GM21360 (cell line): Measurements from ENCODE around the gene PKD1.
"Not testable (repeated sequence)": the region's sequence is repeated elsewhere in the genome, so short reads cannot be mapped to it uniquely, and the experiment has no call there.

Source experiments
- ATAC-seq: cut with Tn5 transposase; IDR thresholded peaks from one replicate; pipeline ENCODE4 v1.9.1; 2021; ENCODE audit warnings: mild to moderate bottlenecking, moderate library complexity; ENCODE audit not compliant: unreplicated experiment

Gene PKD1

DNA sequence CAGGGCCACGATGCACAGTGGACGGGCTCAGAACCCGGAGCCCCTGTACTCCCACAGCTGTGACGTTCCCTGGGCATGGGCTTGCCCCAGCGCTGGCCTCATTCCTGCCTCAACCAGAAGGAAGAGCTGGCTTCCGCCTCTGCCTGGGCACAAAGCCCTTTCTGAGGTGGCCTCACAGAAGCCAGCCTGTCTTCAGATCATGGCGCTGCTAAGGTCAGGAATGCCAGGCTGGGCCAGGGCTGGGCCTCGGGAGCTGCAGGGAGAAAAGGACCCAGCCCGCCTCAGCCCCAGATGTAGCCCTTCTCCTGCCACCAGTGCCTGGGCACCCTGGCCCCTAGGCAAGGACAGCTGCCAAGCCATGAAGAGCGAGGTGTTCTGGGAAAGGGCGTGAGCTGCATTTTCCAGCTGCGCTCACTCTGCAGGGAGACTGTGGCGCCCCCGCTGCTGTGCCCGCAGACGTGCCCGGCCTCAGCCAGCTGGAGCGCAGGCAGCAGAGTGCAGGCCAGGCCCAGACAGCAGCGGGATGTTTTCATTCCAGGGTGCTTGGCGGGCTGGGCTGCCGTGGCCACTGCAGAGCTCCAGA is 9.4 kb downstream of the PKD1 start:
- ATAC-seq, result not testable (repeated sequence)

DNA sequence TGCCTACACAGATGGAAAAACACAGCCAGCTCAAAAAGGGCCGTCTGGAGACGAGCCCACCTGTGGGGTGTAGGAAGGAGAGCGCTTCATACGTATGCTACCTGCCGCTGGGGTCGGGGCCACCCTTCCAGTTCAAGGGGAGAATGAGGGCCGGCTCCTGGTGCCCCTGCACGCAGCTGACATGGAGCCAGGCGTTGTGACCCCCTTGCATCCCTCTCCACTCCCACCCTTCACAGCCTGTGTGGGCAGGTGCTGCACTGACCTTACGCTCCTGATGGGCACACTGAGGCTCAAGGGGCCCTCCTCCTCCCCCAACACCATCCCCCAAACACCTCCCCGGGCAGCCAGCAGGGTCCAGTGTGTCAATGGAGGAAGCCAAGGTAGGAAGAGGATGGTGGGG is 10.1 kb downstream of the PKD1 start:
- ATAC-seq, result not testable (repeated sequence)

DNA sequence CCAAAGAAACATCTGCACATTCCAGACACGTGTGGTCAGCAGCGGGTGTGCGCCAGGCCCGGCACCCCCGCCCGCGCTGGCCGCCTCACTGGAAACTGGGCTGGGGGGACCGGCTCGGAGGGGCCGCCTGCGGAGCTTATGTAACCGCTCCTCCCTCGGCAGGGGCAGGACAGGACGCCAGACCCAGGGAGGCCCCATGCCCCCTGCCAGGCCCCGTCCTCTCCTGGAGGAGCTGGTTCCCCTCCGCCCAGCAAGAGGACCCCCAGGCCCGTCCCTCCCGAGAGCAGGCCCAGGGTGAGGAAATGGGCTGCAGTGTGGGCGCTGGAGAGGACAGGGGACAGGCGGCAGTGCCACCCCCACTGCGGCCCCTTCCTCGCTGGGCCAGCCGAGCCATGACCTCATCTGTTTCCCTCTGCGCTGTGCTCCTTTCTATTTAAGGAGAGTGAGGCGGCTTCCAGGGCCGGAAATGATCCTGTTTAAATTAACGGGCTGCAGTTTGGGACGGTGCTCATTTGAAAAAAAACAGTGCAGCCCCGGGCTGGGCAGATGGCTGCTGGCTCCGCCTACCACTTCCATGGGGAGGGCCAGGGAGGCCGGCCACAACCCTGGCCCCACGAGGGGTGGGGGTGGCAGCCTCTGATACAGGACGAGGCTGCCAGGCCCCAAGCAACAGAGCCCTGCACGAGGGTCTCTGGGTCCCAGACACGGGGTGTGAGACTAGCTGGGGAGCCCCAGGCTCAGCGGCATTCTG is 10.8 kb downstream of the PKD1 start:
- ATAC-seq, result not testable (repeated sequence)

DNA sequence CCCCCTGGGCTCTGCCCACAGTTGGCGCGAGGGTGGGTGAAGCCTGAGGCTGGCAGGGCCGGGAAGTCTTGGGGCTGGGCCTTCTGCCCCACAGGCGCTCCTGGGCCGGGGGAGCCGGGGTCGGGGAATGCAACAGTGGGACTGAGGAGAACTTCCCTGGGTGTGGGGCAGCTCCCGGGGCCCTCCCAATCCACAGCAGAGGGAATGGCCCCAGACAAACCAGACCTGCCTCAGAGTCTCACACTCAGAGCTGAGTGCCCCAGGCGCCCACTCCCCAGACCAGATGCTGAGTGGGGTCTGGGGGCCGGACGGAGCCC is 11.4 kb downstream of the PKD1 start:
- ATAC-seq, result not testable (repeated sequence)

DNA sequence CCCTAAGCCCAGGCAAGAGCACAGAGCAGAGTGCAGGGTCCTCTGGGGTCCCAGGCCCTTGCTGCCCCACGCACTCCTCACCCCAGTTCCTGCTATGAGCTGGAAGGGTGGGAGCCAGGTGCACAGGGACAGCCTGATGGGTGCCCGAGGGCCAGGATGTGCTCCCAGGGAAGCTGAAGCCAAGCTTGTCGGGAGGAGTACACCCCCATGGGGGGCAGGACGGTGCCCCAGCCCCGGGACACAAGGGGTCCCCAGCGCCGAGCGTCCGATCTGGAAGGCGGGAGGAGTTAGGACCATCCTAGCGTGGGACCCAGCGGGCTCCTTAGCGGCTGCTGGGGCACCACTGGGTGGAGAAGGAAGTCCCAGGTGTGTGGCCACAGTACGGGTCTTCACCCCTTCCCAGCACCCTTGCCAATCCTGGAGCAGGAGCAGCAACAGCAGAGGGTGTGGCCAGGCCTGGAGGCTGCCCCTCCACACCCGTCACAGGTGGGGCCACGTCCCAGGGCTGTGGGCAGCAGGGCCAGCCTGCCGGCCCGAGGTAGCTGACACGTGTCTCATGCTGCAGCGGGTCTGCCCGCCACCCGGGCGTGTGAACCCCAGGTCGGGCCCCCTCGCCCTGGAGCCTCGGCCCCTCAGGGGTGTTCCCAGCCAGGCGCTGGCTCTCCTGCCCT is 11.9 kb downstream of the PKD1 start:
- ATAC-seq, result not testable (repeated sequence)

DNA sequence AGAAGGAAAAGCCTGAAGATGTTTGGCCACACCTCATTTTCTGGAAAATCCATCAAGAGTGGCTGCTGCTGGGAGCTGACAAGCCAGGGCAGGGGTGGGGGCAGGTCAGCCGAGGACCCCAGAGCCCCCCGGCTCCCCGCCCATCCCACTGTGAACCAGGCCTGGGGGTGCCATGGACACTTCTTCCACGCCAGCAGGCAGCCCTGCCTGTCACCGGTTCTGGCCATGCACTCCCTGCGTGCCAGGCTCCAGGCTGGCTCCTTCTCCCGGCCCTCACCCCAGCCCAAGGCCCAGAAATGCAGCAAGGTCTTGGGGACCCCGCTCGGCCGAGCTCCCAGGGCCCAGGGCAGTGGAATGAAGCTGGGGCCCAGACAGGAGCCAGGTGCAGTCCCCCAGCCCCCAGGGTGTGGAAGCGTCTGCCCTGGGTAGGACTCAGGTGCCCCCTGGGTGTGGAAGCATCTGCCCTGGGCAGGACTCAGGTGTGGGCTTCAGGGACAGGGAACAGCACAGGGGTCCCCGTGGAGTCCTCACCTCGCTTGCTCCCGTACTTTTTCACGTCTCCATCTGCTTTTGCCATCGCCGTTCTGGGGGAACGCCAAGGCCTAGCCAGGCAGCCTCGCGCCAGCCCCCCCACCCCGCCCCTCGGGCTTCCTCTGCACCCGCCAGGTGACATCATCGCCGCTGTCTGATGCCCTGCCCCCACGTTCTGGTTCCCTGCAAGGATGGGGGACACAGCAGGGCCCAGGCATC is 12.6 kb downstream of the PKD1 start:
- ATAC-seq, result not testable (repeated sequence)

DNA sequence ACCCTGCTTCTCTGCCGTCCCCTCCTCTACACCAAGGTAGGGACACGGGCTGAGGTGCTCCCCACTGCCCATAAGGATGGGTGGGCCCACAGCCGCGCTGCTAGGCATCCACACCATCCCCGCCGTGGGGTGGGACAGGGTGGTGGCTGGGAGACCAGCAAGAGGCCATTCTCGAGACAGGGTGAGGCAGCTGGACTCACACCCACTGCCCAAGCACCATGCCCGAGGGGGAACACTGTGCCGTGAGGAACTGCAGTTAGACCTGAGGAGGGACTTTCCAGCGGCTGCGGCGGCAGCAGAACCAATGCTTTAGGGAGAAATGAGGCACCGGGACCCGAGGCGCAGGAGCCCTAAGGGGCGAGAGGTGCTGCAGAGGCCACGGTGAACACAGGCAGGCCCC is 13.3 kb downstream of the PKD1 start:
- no peak for ATAC-seq

DNA sequence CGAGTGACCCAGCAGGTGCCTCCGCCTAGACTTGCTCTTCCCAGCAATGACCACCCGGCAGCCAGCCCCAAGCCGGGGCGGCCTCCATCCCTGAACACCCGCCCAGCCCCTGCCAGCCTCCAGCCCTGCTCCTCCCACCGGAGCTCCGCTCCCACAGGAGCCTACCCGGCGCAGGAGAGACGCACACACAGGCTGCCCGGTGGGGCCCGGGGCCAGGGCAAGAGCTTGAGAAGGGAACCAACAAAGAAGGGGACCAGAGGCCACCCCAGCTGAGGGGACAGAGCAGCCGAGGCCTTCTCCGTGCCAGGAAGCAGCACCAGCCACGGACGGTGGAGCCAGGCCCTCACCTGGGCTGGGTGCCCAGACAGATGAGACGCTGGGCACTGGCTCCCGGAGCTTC is 13.8 kb downstream of the PKD1 start:
- ATAC-seq, result no peak

DNA sequence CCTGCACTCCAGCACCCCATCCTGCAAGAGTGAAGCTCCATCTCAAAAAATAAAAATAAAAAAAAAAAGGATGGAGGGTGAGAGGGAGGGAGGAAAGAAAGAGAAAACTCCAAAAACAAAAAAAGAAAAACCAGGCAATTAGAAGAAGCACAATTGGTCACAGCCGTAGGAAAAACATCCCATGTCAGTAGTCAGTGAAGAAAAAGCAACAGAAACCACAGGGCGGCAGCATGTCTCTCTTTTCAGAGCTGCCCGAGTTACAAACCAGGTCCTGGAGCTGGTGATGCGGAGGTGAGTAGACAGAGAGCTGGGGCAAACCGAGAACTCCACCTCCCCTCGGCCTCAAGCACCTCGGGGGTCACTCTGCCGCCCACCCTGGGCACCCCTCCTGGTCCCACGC is 14.4 kb downstream of the PKD1 start:
- not testable (repeated sequence) for ATAC-seq

DNA sequence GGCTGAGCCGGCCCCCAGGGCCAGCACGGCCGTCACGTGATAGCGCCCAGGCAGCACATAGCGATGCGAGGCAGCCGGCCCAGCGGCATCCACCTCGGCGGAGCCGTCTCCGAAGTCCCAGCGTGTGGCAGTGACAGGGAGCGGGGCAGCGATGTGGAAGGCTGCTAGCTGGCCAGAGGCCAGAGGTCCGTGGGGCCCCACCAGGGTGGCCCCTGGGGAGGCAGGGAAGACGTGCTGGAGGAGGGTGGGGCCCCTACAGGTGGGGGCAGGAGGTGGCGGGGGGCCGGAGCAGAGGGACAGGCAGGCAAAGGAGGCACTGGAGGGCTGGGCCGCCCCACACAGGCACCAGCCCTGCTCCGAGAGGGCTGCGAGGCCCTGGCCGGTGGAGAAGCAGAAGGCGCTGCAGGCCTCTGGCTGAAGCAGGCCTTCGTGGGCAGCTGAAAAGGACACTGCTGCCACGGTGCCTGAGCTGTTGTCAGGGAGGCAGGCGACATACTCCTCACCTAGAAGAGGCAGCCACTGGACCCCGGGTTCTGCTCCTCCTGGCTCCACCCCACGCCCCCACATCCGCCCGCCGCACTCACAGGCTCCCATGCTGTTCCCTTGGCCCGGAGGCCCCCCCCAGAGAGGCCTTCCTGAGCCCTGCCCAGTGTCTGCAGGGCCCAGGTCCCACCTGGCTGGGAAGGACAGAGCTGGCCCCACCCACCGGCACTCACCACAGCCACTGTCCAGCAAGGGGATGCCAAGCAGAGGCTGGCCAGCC is 17.6 kb downstream of the PKD1 start:
- not testable (repeated sequence) for ATAC-seq

DNA sequence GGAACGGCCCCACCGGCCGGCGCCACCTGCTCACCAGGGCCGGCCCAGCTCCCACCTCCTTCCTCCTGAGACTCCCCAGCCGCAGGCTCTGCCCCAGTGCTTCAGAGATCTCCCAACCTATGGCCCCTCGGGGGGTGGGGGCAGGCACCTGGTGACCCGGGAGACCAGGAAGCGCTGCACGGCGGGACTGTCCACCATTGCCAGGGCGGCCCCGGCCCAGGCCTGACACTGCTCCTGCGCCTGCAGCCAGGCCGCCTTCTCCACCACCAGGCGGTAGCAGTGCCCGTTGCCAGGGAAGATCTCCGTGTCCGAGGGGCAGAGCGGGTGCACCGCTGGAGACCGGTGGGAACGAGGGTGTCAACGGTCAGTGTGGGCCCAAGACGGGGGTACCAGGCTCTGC is 18.4 kb downstream of the PKD1 start:
- ATAC-seq, result not testable (repeated sequence)

DNA sequence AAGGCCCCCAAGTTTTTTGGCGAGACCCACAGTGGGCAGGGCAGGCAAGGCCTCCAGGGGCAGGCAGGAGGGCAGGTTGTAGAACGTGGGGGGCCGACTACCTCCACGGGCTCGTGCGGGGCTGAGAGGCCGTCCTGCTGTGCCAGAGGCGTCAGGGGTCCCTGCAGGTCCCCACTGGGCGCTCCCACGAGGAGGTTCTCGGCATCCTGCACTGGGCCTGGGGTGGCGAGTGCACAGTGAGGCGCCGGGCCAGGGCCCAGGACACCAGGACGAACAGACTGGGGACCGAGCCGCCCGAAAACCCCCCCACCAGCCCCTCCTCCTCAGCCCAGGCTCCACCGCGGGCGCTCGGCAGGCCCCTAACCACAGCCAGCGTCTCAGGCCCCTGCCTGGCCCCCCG is 19.3 kb downstream of the PKD1 start:
- ATAC-seq, result not testable (repeated sequence)

DNA sequence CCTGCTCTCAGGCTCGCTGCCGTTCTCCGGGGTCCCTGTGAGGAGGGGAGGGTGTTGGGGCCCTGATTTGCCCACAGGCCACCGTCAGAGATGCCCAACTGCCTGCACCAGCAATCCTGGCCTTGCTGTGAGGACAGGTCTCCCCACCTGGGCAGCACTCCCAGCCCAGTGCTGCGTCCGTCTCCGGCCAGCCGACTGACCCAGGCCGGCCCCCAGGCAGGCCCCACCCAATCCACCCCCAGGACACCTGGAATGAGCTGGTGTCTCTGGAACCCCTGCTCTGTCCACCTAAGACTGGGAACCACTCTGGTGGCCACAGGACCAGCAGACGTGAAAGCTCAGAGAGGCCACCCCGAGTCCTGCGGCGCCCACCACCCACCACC is 20.1 kb downstream of the PKD1 start:
- ATAC-seq, result no peak

DNA sequence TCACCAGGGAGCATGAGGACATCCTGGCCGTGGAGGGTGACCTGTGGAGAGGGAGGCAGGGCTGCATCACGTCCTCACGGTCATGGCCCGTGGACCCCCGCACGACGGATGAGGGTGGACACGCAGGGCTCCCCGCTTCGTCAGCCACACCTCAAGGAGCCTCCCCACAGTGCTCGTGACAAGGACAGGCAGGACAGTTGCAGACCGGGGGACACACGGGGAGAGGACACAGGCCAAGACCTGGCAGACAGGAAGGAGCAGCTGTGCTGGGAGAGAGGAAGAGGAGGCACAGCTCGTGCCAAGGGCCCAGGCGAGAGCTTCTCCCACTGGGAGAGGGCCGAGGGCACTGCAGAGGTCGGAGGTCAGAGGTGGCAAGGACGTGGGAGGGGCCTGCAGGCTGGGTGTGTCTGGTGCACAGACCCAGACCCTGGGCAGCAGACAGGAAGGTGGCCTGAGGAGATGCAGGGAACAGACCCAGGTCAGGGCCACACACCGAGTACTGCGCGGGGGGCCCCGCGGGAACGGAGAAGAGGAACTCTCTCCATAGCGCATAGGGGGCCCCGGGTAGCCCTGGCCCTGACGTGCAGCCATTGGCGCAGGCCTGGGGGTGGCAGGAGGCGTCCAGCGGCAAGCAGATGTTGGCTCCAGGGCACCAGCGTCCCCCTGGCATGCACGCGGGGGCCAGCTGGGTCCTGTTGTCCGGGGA is 20.7 kb downstream of the PKD1 start:
- ATAC-seq, result not testable (repeated sequence)

DNA sequence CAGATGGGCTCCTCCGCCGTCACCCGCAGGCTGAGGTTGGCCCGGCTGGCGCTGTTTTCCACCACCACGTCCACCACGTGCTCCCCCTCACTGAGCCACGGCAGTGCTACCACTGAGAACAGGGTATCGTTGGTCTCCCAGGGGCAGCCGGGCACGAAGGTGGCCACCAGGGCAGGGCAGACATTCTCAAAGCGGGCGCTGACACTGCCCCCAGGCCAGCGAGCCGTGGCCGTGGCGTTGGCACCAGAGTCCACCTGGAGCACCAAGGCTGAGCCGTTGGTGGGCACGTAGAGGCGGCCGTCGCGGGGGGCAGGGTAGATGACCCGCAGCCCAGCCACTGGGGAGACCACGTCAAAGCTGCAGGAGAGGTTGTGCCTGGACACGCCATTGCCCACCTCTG is 21.5 kb downstream of the PKD1 start:
- ATAC-seq, result not testable (repeated sequence)

DNA sequence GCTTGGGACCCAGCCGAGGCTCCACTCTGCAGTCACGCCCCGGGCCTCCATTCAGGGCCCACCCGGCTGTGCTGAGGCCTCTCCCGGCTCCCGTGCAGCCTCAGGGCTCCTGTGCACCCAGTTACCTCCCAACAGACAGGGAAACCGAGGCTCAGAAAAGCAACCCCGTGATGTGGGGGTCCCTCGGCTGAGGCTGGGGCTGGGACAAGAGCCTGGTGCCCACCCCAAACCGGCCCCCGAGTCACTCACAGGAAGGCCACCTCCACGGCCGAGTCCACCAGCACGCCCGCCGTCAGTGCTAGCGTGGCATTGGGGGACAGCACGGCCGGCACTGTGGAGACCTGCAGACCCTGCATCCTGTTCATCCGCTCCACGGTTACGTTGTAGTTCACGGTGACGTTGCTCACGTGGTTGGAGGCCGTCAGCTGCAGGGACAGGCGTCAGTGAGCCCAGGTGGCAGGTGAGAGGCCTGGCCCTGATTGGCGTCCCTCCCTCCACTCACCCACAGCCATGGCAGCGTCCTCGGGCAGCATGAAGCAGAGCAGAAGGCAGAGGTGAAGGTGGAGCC is 23.1 kb downstream of the PKD1 start:
- ATAC-seq, result not testable (repeated sequence)

DNA sequence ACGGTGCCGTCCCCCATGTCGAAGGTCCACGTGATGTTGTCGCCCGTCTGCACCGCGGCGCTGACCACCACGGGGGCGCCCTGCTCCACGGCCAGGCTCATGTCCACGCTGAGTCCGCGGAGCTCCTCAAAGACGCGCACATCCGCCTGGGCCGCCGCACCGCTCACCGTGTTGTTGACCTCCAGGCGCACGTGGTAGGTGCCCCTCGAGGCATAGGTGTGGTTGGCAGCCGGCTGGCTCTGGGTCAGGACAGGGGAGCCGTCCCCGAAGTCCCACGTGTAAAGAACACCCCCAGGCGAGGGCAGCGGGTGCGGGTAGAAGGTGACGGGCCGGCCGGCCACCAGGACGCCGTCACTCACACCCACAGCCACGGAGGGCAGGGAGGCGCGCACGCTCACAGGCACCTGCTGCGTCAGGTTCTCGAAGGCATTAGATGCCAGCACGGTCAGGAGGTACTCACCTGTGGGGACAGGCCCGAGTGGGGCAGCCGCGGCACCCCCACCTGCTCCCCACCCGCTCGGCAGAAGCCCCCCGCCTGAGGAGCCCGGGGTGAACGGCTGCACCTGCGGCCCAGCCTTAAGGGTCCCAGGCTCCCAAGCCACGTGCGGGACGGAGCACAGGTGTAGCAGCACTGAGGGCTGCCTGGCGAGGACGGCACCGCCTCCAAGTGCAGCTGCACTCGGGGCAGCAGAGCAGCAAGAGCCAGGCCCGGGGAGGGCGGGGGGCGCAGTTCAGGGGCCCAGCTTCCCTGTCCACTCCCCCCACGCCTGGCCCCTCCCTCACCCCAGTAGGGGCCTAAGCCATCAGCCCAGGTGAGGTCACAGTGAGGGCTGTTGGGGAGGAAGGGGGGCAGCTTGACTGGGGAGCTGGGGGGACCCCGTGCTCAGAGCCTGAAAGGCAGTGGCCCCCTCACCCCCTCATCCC is 24.0 kb downstream of the PKD1 start:
- ATAC-seq, result not testable (repeated sequence)

DNA sequence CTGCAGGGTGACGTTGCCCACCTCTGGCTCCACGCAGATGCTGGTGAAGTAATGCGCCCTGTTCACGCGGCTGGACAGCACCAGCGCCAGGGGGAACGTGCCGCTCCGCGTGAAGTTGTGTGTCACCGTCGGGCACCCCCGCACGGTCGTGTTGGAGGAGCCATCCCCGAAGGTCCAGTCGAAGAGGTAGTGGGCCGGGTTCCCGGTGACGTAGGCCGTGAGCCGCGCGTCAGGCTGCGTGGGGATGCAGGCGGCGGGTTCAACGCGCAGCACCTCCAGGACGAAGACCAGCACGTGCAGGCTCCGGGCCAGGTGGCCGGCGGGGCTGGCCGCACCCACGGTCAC is 24.7 kb downstream of the PKD1 start:
- not testable (repeated sequence) for ATAC-seq
